Hepatocyte (in vitro differentiated cells): Measurements from ENCODE around the gene GJD2. TPM values are rescaled to one million over a fixed set of nuclear protein-coding genes. Genes with fewer than 3 reads are reported as not detected.

Source experiments
- DNase-seq: peaks from one replicate; pipeline ENCODE4 v3.0.0-alpha.2; 2016; ENCODE audit warnings: low spot score
- H2AFZ ChIP-seq: fragments of 200-600 bp; sonication (generic); 2 replicates; pipeline ENCODE4 v1.6.0; 2016; ENCODE audit warnings: antibody characterized with exemption, mild to moderate bottlenecking
- H3K27ac ChIP-seq: fragments of 200-600 bp; sonication (generic); 2 replicates; pipeline ENCODE4 v1.5.1; 2016; ENCODE audit warnings: mild to moderate bottlenecking
- H3K27me3 ChIP-seq: fragments of 200-600 bp; sonication (generic); 2 replicates; pipeline ENCODE4 v1.6.1; 2016
- H3K36me3 ChIP-seq: fragments of 200-600 bp; sonication (generic); replicated peaks from 2 replicates; pipeline ENCODE4 v1.5.1; 2016; ENCODE audit warnings: low read depth; ENCODE audit not compliant: insufficient read depth
- H3K4me1 ChIP-seq: fragments of 200-600 bp; sonication (generic); 2 replicates; pipeline ENCODE4 v1.5.1; 2016; ENCODE audit warnings: mild to moderate bottlenecking, moderate library complexity; ENCODE audit not compliant: insufficient read depth
- H3K4me2 ChIP-seq: fragments of 200-600 bp; sonication (generic); 2 replicates; pipeline ENCODE4 v1.6.0; 2016
- H3K4me3 ChIP-seq: fragments of 200-600 bp; sonication (generic); 2 replicates; pipeline ENCODE4 v1.5.1; 2016; ENCODE audit warnings: mild to moderate bottlenecking
- H3K79me2 ChIP-seq: fragments of 200-600 bp; sonication (generic); 2 replicates; pipeline ENCODE4 v1.6.0; 2017; ENCODE audit warnings: mild to moderate bottlenecking
- H3K9me2 ChIP-seq: fragments of 200-600 bp; sonication (generic); replicated peaks from 2 replicates; pipeline ENCODE4 v1.6.0; 2017; ENCODE audit warnings: mild to moderate bottlenecking; ENCODE audit not compliant: insufficient read depth
- H3K9me3 ChIP-seq: fragments of 200-600 bp; sonication (generic); 2 replicates; pipeline ENCODE4 v1.5.1; 2016; ENCODE audit warnings: low read depth, mild to moderate bottlenecking
- H4K20me1 ChIP-seq: fragments of 200-600 bp; sonication (generic); 2 replicates; pipeline ENCODE4 v1.6.0; 2016; ENCODE audit warnings: mild to moderate bottlenecking; ENCODE audit not compliant: insufficient read depth, poor library complexity, severe bottlenecking
- CTCF ChIP-seq: fragments of 200-600 bp; sonication (generic); IDR thresholded peaks from 2 replicates; pipeline ENCODE4 v1.5.1; 2016; ENCODE audit warnings: antibody characterized with exemption, mild to moderate bottlenecking; ENCODE audit not compliant: poor library complexity
- EZH2 ChIP-seq: fragments of 200-600 bp; sonication (generic); IDR thresholded peaks from 2 replicates; pipeline ENCODE4 v1.6.1; 2016; ENCODE audit warnings: antibody characterized with exemption, mild to moderate bottlenecking, borderline replicate concordance
- EZH2phosphoT487 ChIP-seq: fragments of 200-600 bp; sonication (generic); IDR thresholded peaks from one replicate; pipeline ENCODE4 v1.6.1; 2018; ENCODE audit warnings: antibody characterized with exemption, mild to moderate bottlenecking, low read depth, moderate library complexity; ENCODE audit not compliant: unreplicated experiment, severe bottlenecking
- WGBS: methylation state at CpG from one replicate; pipeline ENCODE4 v1.1.6; 2016; ENCODE audit warnings: low lambda C conversion rate; ENCODE audit errors: missing lambda C conversion rate; 5-methylcytosine and 5-hydroxymethylcytosine counted together
- polyA plus RNA-seq: library from polyadenylated mRNA; unstranded; fragments of >200 nt; fragmentation: Nextera tagmentation; extraction: Ambion mirVana; gene quantifications from 2 replicates; pipeline ENCODE4 v1.2.1, GENCODE V29; 2016
- total RNA-seq: library from RNA; depleted of rRNA; stranded (reverse); fragments of >200 nt; gene quantifications from 2 replicates; pipeline ENCODE4 v1.2.3, GENCODE V29; 2014

The GJD2 gene
- total and polyA plus RNA-seq, 2 experiments from 2014 or later = 0.07 TPM; not detected in 1

GRCh38 chr15:34772312-34772711 is 17.5 kb upstream of the GJD2 start:
- WGBS = 90% methylated on average over 2 of the region's 2 CpGs
- DNase-seq = no peak
- TF ChIP-seq EZH2 (no peak), CTCF (no peak), EZH2phosphoT487 (no peak)
- Histone ChIP-seq H3K79me2 (no peaks in the 10 kb centered on the region), H3K4me3 (no peak overlapping the region), H3K27me3 (no peaks in the 10 kb centered on the region), H3K9me3 (no peaks in the 10 kb centered on the region), H3K4me2 (no peak overlapping the region), H3K9me2 (no peaks in the 10 kb centered on the region), H3K36me3 (no peaks in the 10 kb centered on the region), H2AFZ (no peak overlapping the region), H3K27ac (no peak overlapping the region), H3K4me1 (no peaks in the 10 kb centered on the region), H4K20me1 (no peaks in the 10 kb centered on the region)

DNA sequence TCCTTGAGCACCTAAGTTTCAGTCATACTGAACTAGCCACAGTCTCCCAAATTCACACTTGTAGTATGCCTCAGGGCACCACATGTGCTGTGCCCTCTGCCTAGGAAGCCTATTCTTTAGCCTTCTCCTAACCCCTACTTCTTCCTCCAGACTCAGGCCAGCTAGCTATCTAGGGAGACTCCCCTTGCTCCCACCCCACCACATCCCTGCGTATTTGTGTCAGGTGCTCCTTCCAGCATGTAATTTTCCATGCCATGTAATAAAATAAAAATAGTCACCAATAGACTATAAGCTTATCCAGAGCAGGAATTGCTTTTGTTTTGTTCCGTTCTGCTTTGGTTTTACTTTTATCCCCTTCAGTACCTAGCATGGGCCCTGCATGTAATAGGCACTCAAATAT is 14.9 kb upstream of the GJD2 start:
- DNase-seq = no peak
- Histone ChIP-seq H4K20me1 (no peaks in the 10 kb centered on the region), H3K4me3 (no peak overlapping the region), H3K27ac (no peak overlapping the region), H3K4me2 (no peak overlapping the region), H3K9me2 (no peaks in the 10 kb centered on the region), H3K79me2 (no peaks in the 10 kb centered on the region), H2AFZ (no peak overlapping the region), H3K4me1 (no peaks in the 10 kb centered on the region), H3K27me3 (no peaks in the 10 kb centered on the region), H3K9me3 (no peaks in the 10 kb centered on the region), H3K36me3 (no peaks in the 10 kb centered on the region)
- TF ChIP-seq EZH2 (no peak), EZH2phosphoT487 (no peak), CTCF (no peak)
- 95% methylated on average over 2 of the region's 2 CpGs for WGBS

DNA sequence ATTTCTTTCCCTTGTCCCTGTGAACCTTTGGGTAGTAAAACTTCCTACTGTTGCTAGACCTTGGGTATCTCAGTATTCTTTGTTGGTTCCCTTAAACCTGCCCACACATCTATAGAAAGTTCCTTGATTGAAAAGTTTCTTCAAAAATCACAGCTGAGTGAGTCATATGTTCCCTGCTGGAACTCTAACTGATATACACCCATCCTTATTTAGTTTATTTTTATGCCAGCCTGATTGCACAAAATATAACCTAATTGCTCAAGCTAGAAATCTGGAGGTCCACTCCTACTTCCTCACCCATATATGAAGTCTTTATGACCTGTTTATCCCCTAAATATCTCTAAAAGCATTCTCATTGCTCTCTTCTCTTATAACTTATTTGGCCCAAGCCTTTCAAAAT is 13.7 kb upstream of the GJD2 start:
- Histone ChIP-seq H3K9me2 (no peaks in the 10 kb centered on the region), H3K4me3 (no peak overlapping the region), H3K27ac (no peak overlapping the region), H3K36me3 (no peaks in the 10 kb centered on the region), H3K4me1 (no peaks in the 10 kb centered on the region), H3K4me2 (no peak overlapping the region), H3K9me3 (no peaks in the 10 kb centered on the region), H3K79me2 (no peaks in the 10 kb centered on the region), H2AFZ (no peak overlapping the region), H3K27me3 (no peaks in the 10 kb centered on the region), H4K20me1 (no peaks in the 10 kb centered on the region)
- DNase-seq = no peak
- no peak for TF ChIP-seq EZH2
- TF ChIP-seq CTCF = no peak
- no peak for TF ChIP-seq EZH2phosphoT487

GRCh38 chr15:34765741-34766140 is 10.9 kb upstream of the GJD2 start:
- H3K27ac ChIP-seq = no peak overlapping the region
- no peaks in the 10 kb centered on the region for H3K79me2 ChIP-seq
- 72% methylated on average over 5 of the region's 5 CpGs for WGBS

More at GRCh38 chr15:34765741-34766140, 10.9 kb upstream of the GJD2 start:
- no peak for TF ChIP-seq EZH2phosphoT487
- no peak for TF ChIP-seq EZH2
- TF ChIP-seq CTCF = no peak
- Histone ChIP-seq H2AFZ (no peak overlapping the region), H3K27me3 (no peaks in the 10 kb centered on the region), H3K36me3 (no peaks in the 10 kb centered on the region), H3K4me2 (no peak overlapping the region), H3K4me3 (no peak overlapping the region), H3K9me3 (no peaks in the 10 kb centered on the region), H4K20me1 (no peaks in the 10 kb centered on the region), H3K9me2 (no peaks in the 10 kb centered on the region), H3K4me1 (no peaks in the 10 kb centered on the region)
- no peak for DNase-seq
